Measurements from ENCODE around the gene PHF2.

DNA sequence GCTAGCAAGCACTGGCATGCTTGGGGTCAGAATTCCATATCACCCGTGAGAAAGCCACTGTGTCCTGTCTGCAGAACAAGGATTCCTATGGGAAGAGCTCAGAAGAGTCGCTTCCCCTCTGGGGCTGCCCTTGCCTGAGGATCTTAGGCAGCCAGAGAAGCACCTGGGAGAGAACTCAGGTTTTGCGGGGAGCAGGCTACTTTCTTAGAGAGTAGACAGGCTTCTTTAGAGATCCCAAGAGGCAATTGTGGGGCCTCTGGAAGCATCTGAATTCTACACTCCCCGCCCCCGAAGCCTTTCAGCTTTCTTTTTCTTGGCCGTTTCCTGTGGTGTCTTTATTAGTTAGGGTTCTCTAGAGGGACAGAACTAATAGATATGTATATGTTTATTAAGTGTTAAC lies 40.9 kb downstream of the PHF2 start:
- no peak for TF ChIP-seq CTCF (conservative IDR thresholded peaks at IDR 0.05)
- no peak for TF ChIP-seq EZH2 (IDR thresholded peaks at IDR 0.05; ENCODE audit: low read depth)
